BLaER1 treated with 17β-estradiol and CSF1 and Interleukin-3, amounts not matched to agents 10 nM and 100 nM (cell line): ENCODE results near the gene FSTL4.
"Not testable (repeated sequence)": the region's sequence is repeated elsewhere in the genome, so short reads cannot be mapped to it uniquely, and the experiment has no call there.

Experiments used
- H3K27ac ChIP-seq, 11 experiments: shearing (Covaris generic); formaldehyde crosslinking; 2 replicates each; pipeline ENCODE4 v1.8.1; 2022
- H3K27me3 ChIP-seq, 11 experiments: shearing (Covaris generic); formaldehyde crosslinking; 2 replicates each; pipeline ENCODE4 v1.8.1; 2022
- H3K36me3 ChIP-seq, 11 experiments: shearing (Covaris generic); formaldehyde crosslinking; 2 replicates each; pipeline ENCODE4 v1.8.1; 2022
- H3K4me1 ChIP-seq, 10 experiments: shearing (Covaris generic); formaldehyde crosslinking; 2 replicates each; pipeline ENCODE4 v1.8.1; 2022
- H3K4me2 ChIP-seq, 11 experiments: shearing (Covaris generic); formaldehyde crosslinking; 2 replicates each; pipeline ENCODE4 v1.8.1; 2022
- H3K4me3 ChIP-seq, 10 experiments: shearing (Covaris generic); formaldehyde crosslinking; 2 replicates each; pipeline ENCODE4 v1.8.1; 2022
- H3K9ac ChIP-seq, 11 experiments: shearing (Covaris generic); formaldehyde crosslinking; 2 replicates each; pipeline ENCODE4 v1.8.1; 2022
- H3K9me3 ChIP-seq, 11 experiments: shearing (Covaris generic); formaldehyde crosslinking; replicated peaks in 1 of 11; 2 replicates each; pipeline ENCODE4 v1.8.1; 2022
- H4K20me1 ChIP-seq, 11 experiments: shearing (Covaris generic); formaldehyde crosslinking; 2 replicates each; pipeline ENCODE4 v1.8.1; 2022
- Cebpa-rat ChIP-seq, 11 experiments: shearing (Covaris generic); IDR thresholded peaks; 2 replicates each; pipeline ENCODE4 v1.8.1; 2022

Gene FSTL4

GRCh38 chr5:133227897-133228296 lies 384.4 kb downstream of the FSTL4 start:
- no peak overlapping the region for H3K27ac ChIP-seq
- H3K9ac ChIP-seq, result no peak overlapping the region
- TF ChIP-seq Cebpa-rat (IDR thresholded peaks at IDR 0.05), result no peak
- H3K36me3 ChIP-seq, result no peaks in the 10 kb centered on the region
- no peaks in the 10 kb centered on the region for H3K27me3 ChIP-seq
- no peaks in the 10 kb centered on the region; a peak in 1 of 22 replicates for H4K20me1 ChIP-seq
- no peak overlapping the region for H3K4me3 ChIP-seq
- H3K4me2 ChIP-seq, result no peak overlapping the region
- peaks cover 18 to 30% (median 22%) of the 10 kb centered on the region in 10 experiments for H3K4me1 ChIP-seq
- H3K9me3 ChIP-seq, result no peaks in the 10 kb centered on the region

- H3K9me3 ChIP-seq, result no peaks in the 10 kb centered on the region
- no peaks in the 10 kb centered on the region for H3K36me3 ChIP-seq
Observed at GRCh38 chr5:133227082-133227481, 385.3 kb downstream of the FSTL4 start.

GRCh38 chr5:133226186-133226585 lies 386.2 kb downstream of the FSTL4 start:
- Histone ChIP-seq H3K27me3 (peaks cover 0 to 8% (median 0%) of the 10 kb centered on the region in 11 experiments; a peak in 1 of 22 replicates), H3K4me2 (no peak overlapping the region), H3K36me3 (no peaks in the 10 kb centered on the region), H4K20me1 (no peaks in the 10 kb centered on the region), H3K4me3 (no peak overlapping the region), H3K27ac (no peak overlapping the region), H3K9ac (no peak overlapping the region), H3K4me1 (peaks cover 11 to 35% (median 32%) of the 10 kb centered on the region in 10 experiments), H3K9me3 (no peaks in the 10 kb centered on the region)
- TF ChIP-seq Cebpa-rat (IDR thresholded peaks at IDR 0.05), result no peak

More at GRCh38 chr5:133227082-133227481, 385.3 kb downstream of the FSTL4 start:
- H4K20me1 ChIP-seq, result no peaks in the 10 kb centered on the region; a peak in 1 of 22 replicates
- no peak overlapping the region for H3K27ac ChIP-seq
- H3K9ac ChIP-seq, result no peak overlapping the region
- H3K27me3 ChIP-seq, result peaks cover 0 to 6% (median 0%) of the 10 kb centered on the region in 11 experiments; a peak in 1 of 22 replicates
- H3K4me1 ChIP-seq, result peaks cover 20 to 31% (median 26%) of the 10 kb centered on the region in 10 experiments
- no peak overlapping the region for H3K4me2 ChIP-seq
- H3K4me3 ChIP-seq, result no peak overlapping the region
- no peak for TF ChIP-seq Cebpa-rat (IDR thresholded peaks at IDR 0.05)

GRCh38 chr5:133225671-133226152 lies 386.6 kb downstream of the FSTL4 start:
- no peak for TF ChIP-seq Cebpa-rat (IDR thresholded peaks at IDR 0.05)
- Histone ChIP-seq H4K20me1 (no peaks in the 10 kb centered on the region), H3K27me3 (peaks cover 0 to 8% (median 0%) of the 10 kb centered on the region in 11 experiments; a peak in 1 of 22 replicates), H3K4me1 (peaks cover 10 to 40% (median 37%) of the 10 kb centered on the region in 10 experiments), H3K36me3 (no peaks in the 10 kb centered on the region), H3K27ac (no peak overlapping the region), H3K4me2 (no peak overlapping the region), H3K4me3 (no peak overlapping the region), H3K9me3 (no peaks in the 10 kb centered on the region), H3K9ac (no peak overlapping the region)

GRCh38 chr5:133222979-133223378 lies 389.4 kb downstream of the FSTL4 start:
- peaks cover 0 to 8% (median 0%) of the 10 kb centered on the region in 11 experiments; a peak in 1 of 22 replicates for H3K27me3 ChIP-seq
- H4K20me1 ChIP-seq, result no peaks in the 10 kb centered on the region
- peak overlapping the region in 4 of 11 experiments; percentile 15 to 52 (median 30); a peak in 4 of 22 replicates for H3K27ac ChIP-seq
- peaks cover 17 to 50% (median 46%) of the 10 kb centered on the region in 10 experiments for H3K4me1 ChIP-seq
- no peaks in the 10 kb centered on the region for H3K36me3 ChIP-seq
- no peak overlapping the region for H3K4me3 ChIP-seq
- H3K9ac ChIP-seq, result peak overlapping the region in 3 of 11 experiments; percentile 20 to 34 (median 24); a peak in 3 of 22 replicates
- H3K4me2 ChIP-seq, result peak overlapping the region; percentile 32 to 81 (median 64)
- no peak for TF ChIP-seq Cebpa-rat (IDR thresholded peaks at IDR 0.05)
- H3K9me3 ChIP-seq, result no peaks in the 10 kb centered on the region

GRCh38 chr5:133222521-133222920 lies 389.8 kb downstream of the FSTL4 start:
- Histone ChIP-seq H3K27ac (peak overlapping the region in 4 of 11 experiments; percentile 15 to 52 (median 30); a peak in 5 of 22 replicates), H3K4me3 (no peak overlapping the region), H3K36me3 (no peaks in the 10 kb centered on the region), H3K4me1 (peaks cover 17 to 50% (median 46%) of the 10 kb centered on the region in 10 experiments), H3K27me3 (peaks cover 0 to 8% (median 0%) of the 10 kb centered on the region in 11 experiments; a peak in 1 of 22 replicates), H3K9me3 (no peaks in the 10 kb centered on the region), H3K4me2 (peak overlapping the region; percentile 32 to 81 (median 64)), H4K20me1 (no peaks in the 10 kb centered on the region), H3K9ac (peak overlapping the region in 4 of 11 experiments; percentile 18 to 34 (median 22); a peak in 4 of 22 replicates)
- no peak for TF ChIP-seq Cebpa-rat (IDR thresholded peaks at IDR 0.05)

GRCh38 chr5:133222040-133222439 lies 390.3 kb downstream of the FSTL4 start:
- Histone ChIP-seq H3K27ac (peak overlapping the region in 2 of 11 experiments; percentile 21 to 40; a peak in 2 of 22 replicates), H3K4me3 (no peak overlapping the region), H3K9me3 (no peaks in the 10 kb centered on the region), H3K27me3 (peaks cover 0 to 8% (median 0%) of the 10 kb centered on the region in 11 experiments; a peak in 1 of 22 replicates), H3K9ac (peak overlapping the region in 2 of 11 experiments; percentile 18 to 20; a peak in 2 of 22 replicates), H3K4me2 (peak overlapping the region; percentile 32 to 81 (median 64); a peak in 18 of 22 replicates), H3K36me3 (no peaks in the 10 kb centered on the region), H4K20me1 (no peaks in the 10 kb centered on the region), H3K4me1 (peaks cover 17 to 50% (median 46%) of the 10 kb centered on the region in 10 experiments)
- no peak for TF ChIP-seq Cebpa-rat (IDR thresholded peaks at IDR 0.05)

- TF ChIP-seq Cebpa-rat (IDR thresholded peaks at IDR 0.05), result no peak
- Histone ChIP-seq H3K4me3 (no peak overlapping the region), H3K9me3 (no peaks in the 10 kb centered on the region), H3K4me1 (peaks cover 17 to 50% (median 46%) of the 10 kb centered on the region in 10 experiments), H4K20me1 (no peaks in the 10 kb centered on the region), H3K4me2 (peak overlapping the region in 9 of 11 experiments; percentile 17 to 81 (median 61); a peak in 16 of 22 replicates), H3K36me3 (no peaks in the 10 kb centered on the region), H3K27ac (peak overlapping the region in 1 of 11 experiments; percentile 26; a peak in 1 of 22 replicates), H3K9ac (no peak overlapping the region), H3K27me3 (peaks cover 0 to 8% (median 0%) of the 10 kb centered on the region in 11 experiments; a peak in 1 of 22 replicates)
Observed at GRCh38 chr5:133220851-133221674, 391.3 kb downstream of the FSTL4 start.

GRCh38 chr5:133219296-133219695 lies 393.0 kb downstream of the FSTL4 start:
- Histone ChIP-seq H3K9me3 (0 out of 22 replicates have a peak, but pooled peaks cover 0 to 5% (median 0%) of the 10 kb centered on the region in 11 experiments), H3K9ac (no peak overlapping the region), H3K36me3 (no peaks in the 10 kb centered on the region), H4K20me1 (no peaks in the 10 kb centered on the region), H3K27ac (no peak overlapping the region), H3K27me3 (peaks cover 0 to 8% (median 0%) of the 10 kb centered on the region in 11 experiments; a peak in 1 of 22 replicates), H3K4me2 (peak overlapping the region in 1 of 11 experiments; percentile 33; a peak in 1 of 22 replicates), H3K4me3 (no peak overlapping the region), H3K4me1 (peaks cover 17 to 46% (median 45%) of the 10 kb centered on the region in 10 experiments)
- no peak for TF ChIP-seq Cebpa-rat (IDR thresholded peaks at IDR 0.05)

GRCh38 chr5:133216138-133216537 lies 396.2 kb downstream of the FSTL4 start:
- H3K4me2 ChIP-seq, H4K20me1 ChIP-seq, H3K9me3 ChIP-seq, H3K36me3 ChIP-seq, H3K27ac ChIP-seq, H3K9ac ChIP-seq, H3K4me3 ChIP-seq, H3K27me3 ChIP-seq: not testable (repeated sequence)
- peaks cover 7 to 16% (median 14%) of the 10 kb centered on the region in 10 experiments; a peak in 18 of 20 replicates for H3K4me1 ChIP-seq
